HUES6 (cell line): ENCODE results near the gene LMTK2.

Source experiments
- H3K27ac ChIP-seq: 2 replicates; pipeline ENCODE4 v1.7.0; 2013; ENCODE audit warnings: low read depth, mild to moderate bottlenecking, low read length, inconsistent platforms
- H3K27me3 ChIP-seq: 2 replicates; pipeline ENCODE4 v1.6.1; 2013; ENCODE audit warnings: low read length; ENCODE audit not compliant: control insufficient read depth, insufficient read depth
- H3K36me3 ChIP-seq: 2 replicates; pipeline ENCODE4 v1.6.1; 2013; ENCODE audit warnings: low read length; ENCODE audit not compliant: control insufficient read depth, insufficient read depth
- H3K4me1 ChIP-seq: 2 replicates; pipeline ENCODE4 v1.6.1; 2013; ENCODE audit warnings: low read length; ENCODE audit not compliant: control insufficient read depth, insufficient read depth
- H3K4me3 ChIP-seq: 2 replicates; pipeline ENCODE4 v1.5.1; 2013; ENCODE audit warnings: low read depth, low read length
- H3K9ac ChIP-seq: one replicate; pipeline ENCODE4 v1.6.1; 2013; ENCODE audit warnings: mild to moderate bottlenecking, low read length
- H3K9me3 ChIP-seq: 2 replicates; pipeline ENCODE4 v1.6.1; 2013; ENCODE audit warnings: low read depth, low read length; ENCODE audit not compliant: control insufficient read depth, insufficient read depth

The LMTK2 gene

GRCh38 chr7:98163704-98164494, 57.2 kb downstream of the LMTK2 start:
- H3K9me3 ChIP-seq, result no peaks in the 10 kb centered on the region
- H3K27ac ChIP-seq, result no peak overlapping the region
- H3K9ac ChIP-seq, result no peak overlapping the region
- H3K27me3 ChIP-seq, result no peaks in the 10 kb centered on the region
- no peak overlapping the region for H3K4me3 ChIP-seq
- 0 out of 2 replicates have a peak, but pooled peaks cover 4% of the 10 kb centered on the region for H3K4me1 ChIP-seq
- H3K36me3 ChIP-seq, result peaks cover 9% of the 10 kb centered on the region

GRCh38 chr7:98165827-98166667, 59.4 kb downstream of the LMTK2 start:
- Histone ChIP-seq H3K27ac (no peak overlapping the region), H3K36me3 (peaks cover 4% of the 10 kb centered on the region; the same call in 1 of the 2 replicates), H3K27me3 (no peaks in the 10 kb centered on the region), H3K9ac (no peak overlapping the region), H3K9me3 (no peaks in the 10 kb centered on the region), H3K4me3 (no peak overlapping the region), H3K4me1 (peaks cover 7% of the 10 kb centered on the region; the same call in 1 of the 2 replicates)

GRCh38 chr7:98166668-98166970, 60.0 kb downstream of the LMTK2 start:
- Histone ChIP-seq H3K4me1 (peaks cover 7% of the 10 kb centered on the region; the same call in 1 of the 2 replicates), H3K27ac (no peak overlapping the region), H3K27me3 (no peaks in the 10 kb centered on the region), H3K36me3 (peaks cover 5% of the 10 kb centered on the region), H3K4me3 (no peak overlapping the region), H3K9me3 (no peaks in the 10 kb centered on the region), H3K9ac (no peak overlapping the region)

GRCh38 chr7:98167653-98168052, 61.0 kb downstream of the LMTK2 start:
- Histone ChIP-seq H3K9me3 (no peaks in the 10 kb centered on the region), H3K4me1 (peaks cover 7% of the 10 kb centered on the region; the same call in 1 of the 2 replicates), H3K4me3 (no peak overlapping the region), H3K27me3 (no peaks in the 10 kb centered on the region), H3K36me3 (peaks cover 9% of the 10 kb centered on the region), H3K9ac (no peak overlapping the region), H3K27ac (no peak overlapping the region)

- peaks cover 9% of the 10 kb centered on the region for H3K36me3 ChIP-seq
- no peaks in the 10 kb centered on the region for H3K9me3 ChIP-seq
- H3K4me1 ChIP-seq, result peaks cover 7% of the 10 kb centered on the region; the same call in 1 of the 2 replicates
- H3K9ac ChIP-seq, result no peak overlapping the region
- H3K4me3 ChIP-seq, result no peak overlapping the region
- no peak overlapping the region for H3K27ac ChIP-seq
- no peaks in the 10 kb centered on the region for H3K27me3 ChIP-seq
Observed at GRCh38 chr7:98168181-98168903, 61.7 kb downstream of the LMTK2 start.

- Histone ChIP-seq H3K9me3 (no peaks in the 10 kb centered on the region), H3K27ac (no peak overlapping the region), H3K4me3 (no peak overlapping the region), H3K36me3 (peaks cover 10% of the 10 kb centered on the region), H3K27me3 (no peaks in the 10 kb centered on the region), H3K4me1 (peaks cover 3% of the 10 kb centered on the region; the same call in 1 of the 2 replicates), H3K9ac (no peak overlapping the region)
Observed at GRCh38 chr7:98168904-98169621, 62.4 kb downstream of the LMTK2 start.

GRCh38 chr7:98170966-98171365, 64.3 kb downstream of the LMTK2 start:
- Histone ChIP-seq H3K9ac (no peak overlapping the region), H3K27me3 (no peaks in the 10 kb centered on the region), H3K4me3 (no peak overlapping the region), H3K36me3 (peaks cover 28% of the 10 kb centered on the region), H3K4me1 (peaks cover 3% of the 10 kb centered on the region; the same call in 1 of the 2 replicates), H3K9me3 (no peaks in the 10 kb centered on the region), H3K27ac (no peak overlapping the region)

GRCh38 chr7:98171449-98171848, 64.8 kb downstream of the LMTK2 start:
- Histone ChIP-seq H3K4me1 (peaks cover 3% of the 10 kb centered on the region; the same call in 1 of the 2 replicates), H3K36me3 (peaks cover 28% of the 10 kb centered on the region), H3K4me3 (no peak overlapping the region), H3K9me3 (no peaks in the 10 kb centered on the region), H3K27ac (no peak overlapping the region), H3K27me3 (no peaks in the 10 kb centered on the region), H3K9ac (no peak overlapping the region)

- no peak overlapping the region for H3K4me3 ChIP-seq
- no peaks in the 10 kb centered on the region for H3K9me3 ChIP-seq
- peaks cover 5% of the 10 kb centered on the region for H3K4me1 ChIP-seq
- H3K27me3 ChIP-seq, result no peaks in the 10 kb centered on the region
- peaks cover 31% of the 10 kb centered on the region for H3K36me3 ChIP-seq
- H3K9ac ChIP-seq, result no peak overlapping the region
- no peak overlapping the region for H3K27ac ChIP-seq
Observed at GRCh38 chr7:98174334-98175259, 67.9 kb downstream of the LMTK2 start.
